ENCODE measurements around the gene SUSD6. TPM values are rescaled to one million over a fixed set of nuclear protein-coding genes. Genes with fewer than 3 reads are reported as not detected.

The SUSD6 gene
- total RNA-seq, 1 experiment from 2014 or later, result 3.7 TPM

GRCh38 chr14:69711477-69711876 is 100.1 kb downstream of the SUSD6 start:
- Histone ChIP-seq H3K79me1 (ENCODE audit: insufficient read depth, low read depth, low read length, poor library complexity, severe bottlenecking) (no peaks in the 10 kb centered on the region), H3K4me1 (ENCODE audit: insufficient read depth, low read length) (peaks cover 5% of the 10 kb centered on the region; the same call in 1 of the 2 replicates), H2BK12ac (ENCODE audit: insufficient read length, low read depth, low read length) (no peak overlapping the region), H3K56ac (ENCODE audit: insufficient read length, low read depth, low read length) (no peak overlapping the region), H3K4ac (ENCODE audit: low read depth, low read length) (no peak overlapping the region), H3K14ac (ENCODE audit: insufficient read depth, low read length) (no peak overlapping the region), H3K9ac (ENCODE audit: extremely low read depth, insufficient read length, low read length) (no peak overlapping the region), H4K20me1 (ENCODE audit: control insufficient read depth, insufficient read depth, insufficient read length) (no peaks in the 10 kb centered on the region), H3T11ph (ENCODE audit: low read length) (no peak overlapping the region), H3K27me3 (ENCODE audit: insufficient read depth, low read length) (no peaks in the 10 kb centered on the region), H3K23me2 (ENCODE audit: insufficient read length, low read depth, low read length, poor library complexity, severe bottlenecking) (no peaks in the 10 kb centered on the region), H3K9me3 (ENCODE audit: control insufficient read depth, low read depth, low read length) (no peaks in the 10 kb centered on the region), H4K8ac (replicated peaks; ENCODE audit: insufficient read length, low read depth, low read length) (no peak overlapping the region), H4K5ac (ENCODE audit: insufficient read length, low read depth, low read length) (no peak overlapping the region), H2BK5ac (ENCODE audit: insufficient read length, low read length) (no peak overlapping the region), H2AFZ (ENCODE audit: low read length) (no peak overlapping the region), H2BK15ac (ENCODE audit: low read depth, low read length) (no peak overlapping the region), H3K79me2 (ENCODE audit: insufficient read depth, low read length) (no peaks in the 10 kb centered on the region), H4K91ac (ENCODE audit: insufficient read length, low read depth, low read length) (no peak overlapping the region), H3K27ac (ENCODE audit: insufficient read length, low read depth, low read length) (no peak overlapping the region), H3K23ac (ENCODE audit: insufficient read length, low read depth, low read length) (no peak overlapping the region), H2AK5ac (ENCODE audit: insufficient read length, low read length) (no peak overlapping the region), H3K4me2 (ENCODE audit: insufficient read depth, insufficient read length, low read length) (no peak overlapping the region), H2BK120ac (ENCODE audit: low read depth, low read length, poor library complexity, severe bottlenecking) (no peak overlapping the region), H2BK20ac (ENCODE audit: low read depth, low read length, poor library complexity, severe bottlenecking) (no peak overlapping the region), H3K18ac (ENCODE audit: insufficient read length, low read depth, low read length) (no peak overlapping the region)
- Mint-ChIP-seq H3K27me3 (ENCODE audit: low read depth) (no peaks in the 10 kb centered on the region), H3K9me3 (no peaks in the 10 kb centered on the region; a peak in 1 of 5 replicates), H3K36me3 (ENCODE audit: insufficient read depth in 1 of 3, low read depth in 3 of 3) (no peaks in the 10 kb centered on the region), H3K4me1 (peaks cover 63 to 67% of the 10 kb centered on the region in 2 experiments), H3K4me3 (no peak overlapping the region), H3K27ac (peak overlapping the region in 2 of 3 experiments; percentile 76 to 98; a peak in 3 of 7 replicates)
- no CpG with 5 or more reads among the region's 1 CpG for WGBS (ENCODE audit: extremely low coverage, insufficient read length, low lambda C conversion rate)
- TF ChIP-seq CTCF (conservative IDR thresholded peaks at IDR 0.05), result no peak
- DNase-seq, result no peak
